Activated CD8-positive, alpha-beta memory T cell treated with anti-CD3 and anti-CD28 coated beads for 24 hours (primary cell): ENCODE data around the gene COX4I2.
"Not testable (repeated sequence)": the region's sequence is repeated elsewhere in the genome, so short reads cannot be mapped to it uniquely, and the experiment has no call there.

Experiments
- DNase-seq: peaks from one replicate; pipeline ENCODE4 v3.0.0-alpha.2; 2020

COX4I2 gene

DNA sequence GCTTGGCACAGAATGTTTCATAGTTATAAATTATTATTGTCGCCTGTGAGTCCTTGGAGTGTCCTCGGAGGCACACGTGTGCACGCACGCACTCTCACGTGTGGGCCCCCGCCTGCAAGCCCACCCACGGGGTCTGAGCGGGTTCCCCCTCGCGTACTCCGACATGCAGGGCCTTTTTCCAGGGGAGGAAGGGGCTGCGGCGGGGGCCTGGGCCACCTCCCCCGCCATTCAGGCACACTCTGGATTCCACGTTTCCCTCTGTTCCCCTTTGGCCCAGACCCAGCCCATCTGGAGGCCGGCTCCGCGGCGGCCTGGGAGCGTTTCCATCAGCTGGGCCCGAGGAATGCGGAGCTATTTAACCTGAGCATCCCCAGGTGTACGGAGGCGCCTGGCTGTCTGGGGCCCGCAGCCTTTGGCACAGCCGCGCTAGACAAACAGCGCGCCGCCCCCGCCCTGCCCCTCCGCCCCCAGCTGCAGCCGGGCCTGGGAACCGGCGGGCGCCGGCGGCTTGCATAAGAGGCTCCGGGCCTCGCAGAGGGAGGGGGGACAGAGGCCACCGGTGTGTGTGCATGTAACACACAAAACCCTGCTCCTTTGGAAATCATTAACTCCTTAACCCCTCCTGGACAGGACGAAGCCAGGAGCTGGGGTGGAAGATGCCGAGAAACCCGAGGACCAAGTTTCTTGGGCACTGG lies 29.3 kb upstream of the COX4I2 start:
- no peak for DNase-seq

DNA sequence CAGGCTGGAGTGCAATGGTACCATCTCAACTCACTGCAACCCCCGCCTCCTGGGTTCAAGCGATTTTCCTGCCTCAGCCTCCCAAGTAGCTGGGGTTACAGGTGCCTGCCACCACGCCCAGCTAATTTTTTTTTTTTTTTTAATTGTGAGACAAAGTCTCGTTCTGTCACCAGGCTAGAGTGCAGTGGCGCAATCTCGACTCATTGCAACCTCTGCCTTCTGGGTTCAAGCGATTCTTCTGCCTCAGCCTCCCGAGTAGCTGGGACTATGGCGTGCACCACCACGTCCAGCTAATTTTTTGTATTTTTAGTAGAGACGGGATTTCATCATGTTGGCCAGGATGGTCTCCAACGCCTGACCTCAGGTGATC lies 25.5 kb upstream of the COX4I2 start:
- DNase-seq: not testable (repeated sequence)

- DNase-seq: no peak
These were observed 22.3 kb upstream of the COX4I2 start for GRCh38 chr20:31615416-31615815.

- no peak for DNase-seq
These were observed 20.1 kb upstream of the COX4I2 start for GRCh38 chr20:31617432-31618104.

- no peak for DNase-seq
These were observed 17.5 kb upstream of the COX4I2 start for GRCh38 chr20:31620246-31620645.

DNA sequence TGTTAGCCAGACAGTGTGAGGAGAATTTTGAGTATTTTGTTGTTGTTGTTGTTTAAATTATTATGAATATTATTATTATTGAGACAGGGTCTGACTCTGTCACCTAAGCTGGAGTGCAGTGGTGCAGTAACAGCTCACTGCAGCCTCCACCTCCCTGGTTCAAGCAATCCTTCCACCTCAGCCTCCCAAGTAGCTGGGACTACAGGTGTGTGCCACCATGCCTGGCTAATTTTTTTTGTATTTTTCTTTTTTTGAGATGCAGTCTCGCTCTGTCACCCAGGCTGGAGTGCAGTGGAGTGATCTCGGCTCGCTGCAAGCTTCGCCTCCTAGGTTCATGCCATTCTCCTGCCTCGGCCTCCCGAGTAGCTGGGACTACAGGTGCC lies 14.6 kb upstream of the COX4I2 start:
- not testable (repeated sequence) for DNase-seq

GRCh38 chr20:31626534-31626933 lies 11.2 kb upstream of the COX4I2 start:
- DNase-seq: not testable (repeated sequence)

GRCh38 chr20:31628057-31628456 lies 9.7 kb upstream of the COX4I2 start:
- not testable (repeated sequence) for DNase-seq

DNA sequence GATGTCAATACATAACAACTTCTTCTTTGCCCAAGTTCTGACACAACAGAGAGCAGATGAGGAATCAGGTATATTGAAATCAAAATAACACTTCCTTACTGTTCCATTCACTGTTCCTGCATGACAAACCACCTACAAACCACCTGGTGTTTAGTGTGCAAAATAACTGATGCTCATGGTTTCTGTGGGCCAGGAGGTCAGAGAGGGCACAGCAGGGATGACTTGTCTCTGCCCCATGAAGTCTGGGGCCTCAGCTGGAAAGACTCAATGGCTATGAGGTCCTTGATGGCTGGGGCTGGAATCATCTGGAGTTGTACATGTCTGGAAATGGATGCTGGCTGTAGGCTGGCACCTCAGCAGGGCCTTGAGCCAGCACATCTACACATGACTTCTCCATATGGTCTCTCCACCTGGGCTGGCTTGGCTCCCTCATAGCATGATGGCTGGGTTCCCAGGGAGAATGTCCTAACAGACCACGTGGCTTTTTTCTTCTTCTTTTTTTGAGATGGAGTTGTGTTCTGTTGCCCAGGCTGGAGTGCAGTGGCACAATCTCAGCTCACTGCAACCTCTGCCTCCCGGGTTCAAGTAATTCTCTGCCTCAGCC lies 7.4 kb upstream of the COX4I2 start:
- no peak for DNase-seq

DNA sequence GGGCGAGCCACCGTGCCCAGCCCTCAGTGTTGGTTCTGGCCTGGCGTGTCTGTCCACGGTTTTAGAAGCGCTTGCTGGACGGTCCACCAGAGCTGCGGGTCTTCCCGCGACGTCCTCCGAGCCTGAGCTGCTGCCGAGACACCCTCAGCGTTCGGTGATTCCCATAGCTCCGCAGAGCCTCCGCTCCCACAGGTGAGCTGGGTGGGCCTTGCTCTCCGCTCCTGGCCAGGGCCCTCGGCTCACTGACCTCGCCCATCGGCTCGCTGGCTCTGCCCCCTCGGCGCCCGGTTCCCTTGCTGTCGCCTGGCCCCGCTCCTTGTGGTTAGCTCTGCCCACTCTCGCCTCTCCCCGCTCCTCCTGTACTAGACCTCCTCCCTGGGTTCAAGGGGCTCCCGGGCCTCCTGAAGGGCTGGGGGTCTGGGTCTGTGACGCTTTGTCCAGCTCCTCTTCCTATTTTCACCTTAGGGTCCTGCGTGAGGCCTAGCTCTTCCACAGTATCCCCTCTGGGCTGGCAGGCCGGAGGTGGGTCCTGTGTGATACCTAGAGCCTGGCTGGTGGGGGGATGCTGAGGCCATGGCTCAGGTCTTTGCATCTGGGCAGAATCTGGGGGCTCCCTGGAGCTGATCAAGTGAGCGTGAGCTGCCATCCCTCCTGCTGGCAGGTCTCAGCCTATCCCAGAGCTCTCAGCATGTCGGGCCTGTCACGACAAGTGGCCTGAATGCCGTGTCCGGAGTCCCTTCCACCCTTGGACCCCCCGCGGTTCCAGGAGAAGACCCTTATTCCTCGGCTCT lies 5.0 kb upstream of the COX4I2 start:
- no peak for DNase-seq

DNA sequence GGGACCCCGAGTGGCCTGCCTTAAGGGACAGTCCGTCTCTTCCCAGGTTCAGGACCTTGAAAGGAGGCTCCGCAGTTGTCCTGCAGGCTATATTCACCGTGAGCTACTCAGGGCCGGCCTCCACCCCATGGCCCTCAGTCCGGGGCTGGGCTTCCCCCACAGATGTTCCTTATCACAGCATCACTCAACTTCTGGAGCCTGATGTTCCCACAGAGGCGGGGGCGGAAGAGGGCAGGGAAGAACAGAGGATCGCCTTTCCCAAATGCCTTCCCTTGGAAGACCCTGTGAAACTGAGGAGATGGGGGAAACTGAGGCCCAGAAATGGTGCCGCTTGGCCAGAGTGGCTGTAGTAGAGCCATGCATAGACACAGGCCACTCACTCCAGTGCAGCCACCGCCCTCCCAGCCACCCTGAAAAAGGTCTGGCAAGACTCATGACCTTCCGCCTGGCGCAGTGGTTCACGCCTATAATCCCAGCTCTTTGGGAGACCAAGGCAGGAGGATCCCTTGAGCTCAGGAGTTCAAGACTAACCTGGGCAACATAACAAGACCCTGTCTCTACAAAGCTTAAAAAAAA lies 4.3 kb upstream of the COX4I2 start:
- no peak for DNase-seq

DNA sequence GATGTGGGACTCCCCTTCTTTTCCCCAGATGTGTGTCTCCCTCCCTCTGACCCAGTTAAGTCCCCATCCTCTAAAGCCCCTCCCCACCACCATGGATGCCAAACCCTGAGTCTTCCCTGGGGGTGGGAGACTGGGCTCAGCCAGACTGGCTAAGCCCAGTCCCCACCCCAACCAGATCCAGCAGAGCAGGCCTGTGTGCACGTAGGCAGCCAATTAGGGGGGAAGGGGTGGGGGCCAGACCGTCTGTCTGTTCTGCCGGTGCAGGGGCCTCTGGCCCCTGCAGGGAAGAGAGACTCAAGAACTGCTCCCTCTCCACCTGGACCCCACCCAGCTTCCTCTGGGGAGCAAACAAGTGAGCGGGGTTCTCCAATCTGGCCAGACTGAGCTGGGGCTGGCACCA lies 605 bp downstream of the COX4I2 start:
- no peak for DNase-seq

DNA sequence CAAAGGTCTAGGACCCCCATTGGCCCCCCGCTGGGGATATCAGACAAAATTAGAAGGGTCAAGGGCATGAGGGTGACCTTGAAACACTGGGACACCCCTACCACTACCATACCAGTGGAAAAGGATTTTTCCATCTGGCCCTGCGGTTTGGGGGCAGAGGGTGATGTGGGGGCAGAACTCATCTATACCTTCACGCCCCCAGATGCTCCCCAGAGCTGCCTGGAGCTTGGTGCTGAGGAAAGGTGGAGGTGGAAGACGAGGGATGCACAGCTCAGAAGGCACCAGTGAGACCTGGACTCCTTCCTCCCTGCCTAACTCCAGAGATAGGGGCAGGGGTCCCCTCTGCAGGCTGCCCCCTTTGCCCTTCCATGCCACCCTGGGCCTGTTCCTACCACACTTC lies 1.1 kb downstream of the COX4I2 start:
- DNase-seq: no peak

- DNase-seq: no peak
These were observed 2.5 kb downstream of the COX4I2 start for GRCh38 chr20:31640259-31640658.

- no peak for DNase-seq
These were observed 3.7 kb downstream of the COX4I2 start for GRCh38 chr20:31641391-31641790.

GRCh38 chr20:31642837-31643236 lies 5.1 kb downstream of the COX4I2 start:
- no peak for DNase-seq

DNA sequence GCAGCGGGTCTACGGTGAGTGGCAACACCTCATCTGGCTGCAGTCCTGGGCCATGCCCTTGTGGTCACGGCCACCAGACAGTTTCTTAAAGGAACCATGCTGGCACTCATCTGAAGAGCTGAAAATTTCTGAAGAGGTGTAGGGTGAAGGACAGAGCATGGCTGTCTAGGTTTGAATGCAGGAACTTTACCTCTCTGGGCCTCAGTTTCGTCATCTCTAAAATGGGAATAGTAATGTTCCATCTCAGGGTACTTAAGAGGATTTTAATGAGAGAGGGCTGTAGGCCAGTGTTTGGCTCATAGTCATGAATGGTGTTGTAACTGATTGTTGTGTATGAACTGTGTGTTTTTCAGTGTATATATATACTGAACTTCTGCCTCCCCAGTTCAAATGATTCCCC lies 5.8 kb downstream of the COX4I2 start:
- no peak for DNase-seq

DNA sequence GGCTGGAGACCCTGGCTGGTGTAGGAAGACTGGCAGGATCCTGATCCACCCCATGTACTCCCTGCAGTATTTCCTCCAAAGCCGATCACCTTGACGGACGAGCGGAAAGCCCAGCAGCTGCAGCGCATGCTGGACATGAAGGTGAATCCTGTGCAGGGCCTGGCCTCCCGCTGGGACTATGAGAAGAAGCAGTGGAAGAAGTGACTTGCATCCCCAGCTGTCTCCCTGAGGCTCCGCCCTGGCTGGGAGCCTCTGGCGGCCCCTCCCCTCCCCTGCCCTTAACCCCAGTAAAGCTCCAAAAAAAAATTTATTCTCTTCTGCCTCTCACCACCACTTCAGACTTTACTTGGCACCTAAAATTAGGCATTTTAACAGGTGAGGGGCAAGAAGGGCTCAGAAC lies 7.0 kb downstream of the COX4I2 start:
- no peak for DNase-seq

GRCh38 chr20:31648104-31648503 lies 10.4 kb downstream of the COX4I2 start:
- not testable (repeated sequence) for DNase-seq

GRCh38 chr20:31652917-31653396 lies 15.2 kb downstream of the COX4I2 start:
- DNase-seq: no peak

DNA sequence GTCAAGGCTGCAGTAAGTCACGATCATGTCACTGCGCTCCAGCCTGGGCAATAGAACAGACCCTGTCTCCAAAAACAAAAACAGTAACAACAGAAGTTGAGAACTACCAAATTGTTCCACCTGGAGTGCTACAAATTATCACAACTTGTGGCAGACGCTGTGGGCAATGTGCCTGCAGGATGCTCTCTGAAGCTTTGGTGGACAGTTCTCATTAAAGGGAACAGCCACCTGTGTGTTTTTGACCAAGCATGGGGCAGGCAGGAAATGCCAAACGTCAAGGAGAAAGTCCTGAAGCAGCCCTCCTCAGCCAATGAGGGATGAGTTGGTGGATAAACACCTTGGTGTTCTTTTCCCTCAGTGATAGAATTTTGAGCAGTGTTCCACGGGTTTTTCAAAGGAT lies 15.8 kb downstream of the COX4I2 start:
- no peak for DNase-seq

- DNase-seq: no peak
These were observed 16.8 kb downstream of the COX4I2 start for GRCh38 chr20:31654534-31654933.
